ENCODE results near the gene MORC1.

The MORC1 gene

GRCh38 chr3:108998436-108998835, 119.5 kb downstream of the MORC1 start:
- no peaks in the 10 kb centered on the region for H3K36me3 ChIP-seq (ENCODE audit: control insufficient read depth, insufficient read depth, low read length)
- no peak overlapping the region for H3K4me3 ChIP-seq (replicated peaks; ENCODE audit: low read depth, low read length)
- no peak for DNase-seq (ENCODE audit: extremely low read depth, insufficient read length)
- no peaks in the 10 kb centered on the region; the same call in 1 of the 2 replicates for H3K27me3 ChIP-seq (replicated peaks; ENCODE audit: control insufficient read depth, insufficient read depth, low read length)
- no peak for TF ChIP-seq CTCF (IDR thresholded peaks at IDR 0.05; ENCODE audit: insufficient read depth, low read length, poor library complexity, severe bottlenecking)

- TF ChIP-seq CTCF (IDR thresholded peaks at IDR 0.05; ENCODE audit: insufficient read depth, low read length, poor library complexity, severe bottlenecking), result no peak
- no peak overlapping the region for H3K4me3 ChIP-seq (replicated peaks; ENCODE audit: low read depth, low read length)
- H3K27me3 ChIP-seq (replicated peaks; ENCODE audit: control insufficient read depth, insufficient read depth, low read length), result no peaks in the 10 kb centered on the region
- DNase-seq (ENCODE audit: extremely low read depth, insufficient read length), result no peak
- no peaks in the 10 kb centered on the region for H3K36me3 ChIP-seq (ENCODE audit: control insufficient read depth, insufficient read depth, low read length)
These were observed 132.1 kb downstream of the MORC1 start for GRCh38 chr3:108985844-108986243.

- H3K4me3 ChIP-seq (replicated peaks; ENCODE audit: low read depth, low read length), result no peak overlapping the region
- H3K36me3 ChIP-seq (ENCODE audit: control insufficient read depth, insufficient read depth, low read length), result no peaks in the 10 kb centered on the region
- no peak for DNase-seq (ENCODE audit: extremely low read depth, insufficient read length)
- no peaks in the 10 kb centered on the region for H3K27me3 ChIP-seq (replicated peaks; ENCODE audit: control insufficient read depth, insufficient read depth, low read length)
- TF ChIP-seq CTCF (IDR thresholded peaks at IDR 0.05; ENCODE audit: insufficient read depth, low read length, poor library complexity, severe bottlenecking), result no peak
These were observed 134.9 kb downstream of the MORC1 start for GRCh38 chr3:108983051-108983450.

DNA sequence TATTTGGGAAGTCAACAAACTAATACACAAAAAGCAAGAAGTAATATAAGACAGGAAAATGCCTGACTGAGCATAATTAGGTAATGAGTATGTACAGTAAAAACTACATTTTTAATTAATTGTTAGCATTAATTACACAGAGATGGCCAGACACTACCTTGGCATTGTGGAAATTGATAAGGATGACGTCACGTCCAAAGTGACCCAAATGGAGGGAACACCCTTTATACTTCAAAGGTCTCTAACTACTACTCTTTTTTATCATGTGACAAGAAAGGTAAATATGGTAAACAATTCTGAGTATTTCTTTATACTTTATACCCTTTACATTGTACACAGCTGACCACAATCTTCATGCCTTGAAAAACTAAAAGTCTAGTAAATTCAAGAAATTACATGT, 141.9 kb downstream of the MORC1 start:
- Histone ChIP-seq H3K4me3 (replicated peaks; ENCODE audit: low read depth, low read length) (no peak overlapping the region), H3K27me3 (replicated peaks; ENCODE audit: control insufficient read depth, insufficient read depth, low read length) (no peaks in the 10 kb centered on the region), H3K36me3 (ENCODE audit: control insufficient read depth, insufficient read depth, low read length) (no peaks in the 10 kb centered on the region)
- DNase-seq (ENCODE audit: extremely low read depth, insufficient read length), result no peak
- no peak for TF ChIP-seq CTCF (IDR thresholded peaks at IDR 0.05; ENCODE audit: insufficient read depth, low read length, poor library complexity, severe bottlenecking)

DNA sequence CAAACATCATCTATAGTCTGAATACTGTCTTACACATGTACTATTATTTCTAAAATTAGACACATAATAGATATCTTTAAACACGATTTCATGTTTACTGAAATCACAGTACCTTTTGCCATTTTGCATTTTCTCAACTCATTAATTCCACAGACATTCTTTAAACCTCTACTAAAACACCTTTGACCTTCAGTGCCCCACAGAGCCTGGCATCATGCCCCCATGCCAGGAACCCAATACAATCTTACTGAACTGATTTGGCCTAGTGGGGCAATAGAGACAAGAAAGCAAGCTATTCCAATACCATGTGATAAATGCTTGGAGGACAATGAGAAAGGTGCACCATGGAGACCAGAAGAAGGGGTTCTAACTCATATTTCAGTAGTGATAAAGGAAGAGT, 144.9 kb downstream of the MORC1 start:
- Histone ChIP-seq H3K27me3 (replicated peaks; ENCODE audit: control insufficient read depth, insufficient read depth, low read length) (no peaks in the 10 kb centered on the region), H3K36me3 (ENCODE audit: control insufficient read depth, insufficient read depth, low read length) (no peaks in the 10 kb centered on the region), H3K4me3 (replicated peaks; ENCODE audit: low read depth, low read length) (no peak overlapping the region)
- no peak for TF ChIP-seq CTCF (IDR thresholded peaks at IDR 0.05; ENCODE audit: insufficient read depth, low read length, poor library complexity, severe bottlenecking)
- no peak for DNase-seq (ENCODE audit: extremely low read depth, insufficient read length)

DNA sequence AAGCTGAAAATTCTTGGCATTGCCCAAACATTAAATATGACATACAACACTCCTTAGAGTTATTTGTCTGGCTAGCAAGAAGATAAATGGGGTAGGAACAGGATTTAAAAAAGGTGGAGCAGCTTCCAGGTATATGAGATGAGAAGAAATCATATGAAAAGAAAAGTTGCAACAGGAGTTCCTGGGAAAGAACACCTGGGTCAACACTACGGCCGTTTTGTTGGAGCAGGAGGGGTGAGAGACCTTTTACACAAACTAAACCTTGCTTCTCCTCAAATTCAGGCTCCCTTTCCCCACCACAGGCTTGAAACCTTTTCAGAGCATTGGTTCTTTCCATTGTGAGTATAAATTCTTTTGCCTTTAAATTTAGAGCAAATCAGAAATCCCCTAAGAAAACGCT, 145.5 kb downstream of the MORC1 start:
- no peak for TF ChIP-seq CTCF (IDR thresholded peaks at IDR 0.05; ENCODE audit: insufficient read depth, low read length, poor library complexity, severe bottlenecking)
- H3K36me3 ChIP-seq (ENCODE audit: control insufficient read depth, insufficient read depth, low read length), result no peaks in the 10 kb centered on the region
- no peaks in the 10 kb centered on the region for H3K27me3 ChIP-seq (replicated peaks; ENCODE audit: control insufficient read depth, insufficient read depth, low read length)
- H3K4me3 ChIP-seq (replicated peaks; ENCODE audit: low read depth, low read length), result no peak overlapping the region
- no peak for DNase-seq (ENCODE audit: extremely low read depth, insufficient read length)

Data from GM06990 (cell line).